GM12878 (cell line): ENCODE data around the gene TSSK3. TPM values are rescaled to one million over a fixed set of nuclear protein-coding genes. Genes with fewer than 3 reads are reported as not detected.
A peak's percentile ranks its signal among the peaks of the same experiment; 100 is the strongest.

Experiments used
- ATAC-seq: fragments of 200-7000 bp; cut with Tn5 transposase; 3 replicates; pipeline ENCODE4 v1.9.1; 2020; ENCODE audit warnings: mild to moderate bottlenecking, moderate library complexity
- BruUV-seq: library from RNA; stranded (reverse); fragments of 400-500 nt; replicated peaks from 2 replicates; lab custom pipeline; 2021; lab: Mats Ljungman, UMichigan
- CTCF ChIA-PET: fragments of 300-600 bp; sonication (Branson Sonifier 250); formaldehyde crosslinking; extraction: SDS; loops from one replicate; lab custom pipeline; 2021; ENCODE audit warnings: inconsistent platforms; lab: Yijun Ruan, JAX
- POLR2A ChIA-PET: fragments of 350-600 bp; formaldehyde crosslinking; extraction: SDS; loops from one replicate; lab custom pipeline; 2021; ENCODE audit warnings: inconsistent platforms; lab: Charles Lee
- RAD21 ChIA-PET: fragments of 300-600 bp; sonication (Branson Sonifier 250); formaldehyde crosslinking; loops from one replicate; lab custom pipeline; 2023; ENCODE audit warnings: antibody characterized with exemption; ENCODE audit not compliant: unreplicated experiment; lab: Charles Lee
- SMC1A ChIA-PET: fragments of 300-600 bp; sonication (Branson Sonifier 250); formaldehyde crosslinking; loops from one replicate; lab custom pipeline; 2023; ENCODE audit not compliant: unreplicated experiment, uncharacterized antibody; lab: Charles Lee
- DNase-seq: peaks from one replicate; pipeline ENCODE4 v3.0.0-alpha.2; 2011; ENCODE audit warnings: low read depth, low spot score
- FAIRE-seq: peaks from 3 replicates; lab custom pipeline; 2011; peaks lifted over from hg19 to GRCh38; lab: Jason Lieb, UNC
- H2AFZ ChIP-seq: 2 replicates; pipeline ENCODE4 v1.6.0; 2011; ENCODE audit warnings: low read depth, low read length, control low read depth; ENCODE audit not compliant: control insufficient read depth
- H3K27ac ChIP-seq: 2 replicates; pipeline ENCODE4 v1.5.1; 2011; ENCODE audit warnings: control low read depth; ENCODE audit not compliant: control insufficient read depth, insufficient read depth
- H3K27me3 ChIP-seq, 2 experiments: replicated peaks in 1 of 2; 2 replicates each; pipeline versions ENCODE4 v1.6.0 to v1.6.1; 2011; ENCODE audit warnings: low read length in 1 of 2; ENCODE audit not compliant: control insufficient read depth in 2 of 2, insufficient read depth in 2 of 2
- H3K36me3 ChIP-seq, 2 experiments: 2 replicates each; pipeline ENCODE4 v1.5.1; 2011; ENCODE audit warnings: low read length in 1 of 2; ENCODE audit not compliant: control insufficient read depth in 2 of 2, insufficient read depth in 2 of 2
- H3K4me1 ChIP-seq: 2 replicates; pipeline ENCODE4 v1.6.1; 2011; ENCODE audit warnings: mild to moderate bottlenecking, low read length, moderate library complexity, mixed read lengths; ENCODE audit not compliant: control insufficient read depth, insufficient read depth
- H3K4me2 ChIP-seq: 2 replicates; pipeline ENCODE4 v1.6.0; 2011; ENCODE audit warnings: control low read depth; ENCODE audit not compliant: control insufficient read depth, insufficient read depth
- H3K4me3 ChIP-seq: fragments of 200-600 bp; sonication (generic); 2 replicates; pipeline ENCODE4 v1.5.1; 2016
- H3K79me2 ChIP-seq: 2 replicates; pipeline ENCODE4 v1.6.0; 2011; ENCODE audit warnings: low read length; ENCODE audit not compliant: control insufficient read depth, insufficient read depth
- H3K9ac ChIP-seq: 2 replicates; pipeline ENCODE4 v1.8.0; 2011; ENCODE audit warnings: low read length, control low read depth, mixed read lengths; ENCODE audit not compliant: control insufficient read depth, insufficient read depth
- H3K9me3 ChIP-seq: replicated peaks from 3 replicates; pipeline ENCODE4 v1.5.1; 2011; ENCODE audit warnings: mild to moderate bottlenecking, low read length; ENCODE audit not compliant: control insufficient read depth, insufficient read depth
- H4K20me1 ChIP-seq: 2 replicates; pipeline ENCODE4 v1.6.0; 2011; ENCODE audit not compliant: control insufficient read depth, insufficient read depth
- CEBPB ChIP-seq, 2 experiments: fragments of 150-350 bp in 1 of 2; IDR thresholded peaks; 2 replicates each; pipeline ENCODE4 v1.6.1; 2012 to 2014; ENCODE audit warnings: low read depth in 2 of 2, low read length in 2 of 2, borderline replicate concordance in 1 of 2, inconsistent platforms in 1 of 2
- EGR1 ChIP-seq, 2 experiments: IDR thresholded peaks; 1 replicate in 1 of 2; 2 replicates in 1 of 2; pipeline ENCODE4 v1.6.1; 2011 to 2012; ENCODE audit warnings: low read depth in 2 of 2, low read length in 2 of 2, borderline replicate concordance in 1 of 2, mild to moderate bottlenecking in 1 of 2, moderate library complexity in 1 of 2
- HDAC2 ChIP-seq: fragments of 200-600 bp; sonication (generic); IDR thresholded peaks from 2 replicates; pipeline ENCODE4 v1.6.1; 2017
- IKZF1 ChIP-seq: fragments of 450-650 bp; conservative IDR thresholded peaks from 2 replicates; pipeline ENCODE4 v1.6.1; 2017; ENCODE audit warnings: antibody characterized with exemption, mild to moderate bottlenecking
- KDM1A ChIP-seq: fragments of 200-600 bp; sonication (generic); IDR thresholded peaks from 2 replicates; pipeline ENCODE4 v1.6.1; 2016; ENCODE audit warnings: borderline replicate concordance
- LARP7 ChIP-seq: fragments of 450-650 bp; IDR thresholded peaks from 2 replicates; pipeline ENCODE4 v1.6.1; 2017; ENCODE audit warnings: mild to moderate bottlenecking
- MTA3 ChIP-seq: IDR thresholded peaks from 2 replicates; pipeline ENCODE4 v1.6.1; 2012; ENCODE audit warnings: low read length, inconsistent platforms, borderline replicate concordance
- MYC ChIP-seq: IDR thresholded peaks from 2 replicates; pipeline ENCODE4 v1.6.1; 2011; ENCODE audit warnings: mild to moderate bottlenecking, low read length, moderate library complexity, inconsistent platforms; ENCODE audit not compliant: insufficient read depth, insufficient replicate concordance, insufficient read length, severe bottlenecking
- NBN ChIP-seq: fragments of 450-650 bp; IDR thresholded peaks from 2 replicates; pipeline ENCODE4 v1.6.1; 2016
- NR2C1 ChIP-seq: fragments of 450-650 bp; IDR thresholded peaks from 2 replicates; pipeline ENCODE4 v1.6.1; 2017; ENCODE audit warnings: antibody characterized with exemption, mild to moderate bottlenecking, moderate library complexity
- PAX5 ChIP-seq: IDR thresholded peaks from 2 replicates; pipeline ENCODE4 v1.6.1; 2011; ENCODE audit warnings: low read depth, low read length, borderline replicate concordance
- TCF3 ChIP-seq: IDR thresholded peaks from 2 replicates; pipeline ENCODE4 v1.6.1; 2012; ENCODE audit warnings: low read depth, mild to moderate bottlenecking, low read length, borderline replicate concordance; ENCODE audit not compliant: insufficient read depth
- ZNF274 ChIP-seq: IDR thresholded peaks from one replicate; pipeline ENCODE4 v1.8.0; 2011; ENCODE audit not compliant: insufficient read length, insufficient read depth
- WGBS: methylation state at CpG from one replicate; pipeline ENCODE4 v1.1.6; 2016; ENCODE audit warnings: low lambda C conversion rate; ENCODE audit not compliant: insufficient replicate concordance, insufficient coverage; ENCODE audit errors: missing lambda C conversion rate; 5-methylcytosine and 5-hydroxymethylcytosine counted together
- in situ Hi-C: fragments of 300-500 bp; cut with MboI; formaldehyde crosslinking; loops from 9 replicates; pipeline ENCODE4 v1.14.3; 2018; ENCODE audit warnings: mixed read lengths
- intact Hi-C: fragments of 100-400 bp; cut with micrococcal nuclease; formaldehyde crosslinking; loops from one replicate; pipeline ENCODE4 v1.14.2; 2022; ENCODE audit not compliant: unreplicated experiment
- polyA plus RNA-seq, 11 experiments: library from polyadenylated mRNA; depleted of rRNA in 4 of 11; unstranded in 6 of 11; stranded (reverse) in 5 of 11; fragments of >200 nt; fragmentation: Nextera tagmentation in 4 of 11; fragmentation: Illumina TruSeq in 1 of 11; extraction: Ambion mirVana in 4 of 11; extraction: Trizol in 1 of 11; gene quantifications; 1 replicate in 1 of 11; 2 replicates in 10 of 11; pipeline versions ENCODE4 v1.2.1 to v1.2.3, GENCODE V29; 2011 to 2016; ENCODE audit warnings: inconsistent platforms in 2 of 11, missing spikeins in 2 of 11, low read depth in 1 of 11
- total RNA-seq, 4 experiments: library from RNA; depleted of rRNA in 3 of 4; stranded (reverse); fragments of >200 nt in 3 of 4; fragmentation: Illumina TruSeq in 1 of 4; extraction: Trizol in 1 of 4; gene quantifications; 2 replicates each; pipeline versions ENCODE4 v1.2.1 to v1.2.3, GENCODE V29; 2013 to 2021
- TF ChIP-seq, protein P1 (sequence below): fragments of 450-650 bp; IDR thresholded peaks from 2 replicates; pipeline ENCODE4 v1.6.1; 2016; ENCODE audit warnings: mild to moderate bottlenecking
- TF ChIP-seq, protein P2 (sequence below): IDR thresholded peaks from 2 replicates; pipeline ENCODE4 v1.6.1; 2012; ENCODE audit warnings: low read depth, low read length, improper control_type of control experiment
- TF ChIP-seq, protein P3 (sequence below): fragments of 450-650 bp; formaldehyde crosslinking; IDR thresholded peaks from 2 replicates; pipeline ENCODE4 v1.4.0; 2022; ENCODE audit warnings: mild to moderate bottlenecking, moderate library complexity

The TSSK3 gene
- total and polyA plus RNA-seq, 10 of the 15 experiments (the other 5 are each of a cell fraction or from before 2014, with no cell fraction given) = 0.42 to 0.82 (median 0.60) TPM

DNA sequence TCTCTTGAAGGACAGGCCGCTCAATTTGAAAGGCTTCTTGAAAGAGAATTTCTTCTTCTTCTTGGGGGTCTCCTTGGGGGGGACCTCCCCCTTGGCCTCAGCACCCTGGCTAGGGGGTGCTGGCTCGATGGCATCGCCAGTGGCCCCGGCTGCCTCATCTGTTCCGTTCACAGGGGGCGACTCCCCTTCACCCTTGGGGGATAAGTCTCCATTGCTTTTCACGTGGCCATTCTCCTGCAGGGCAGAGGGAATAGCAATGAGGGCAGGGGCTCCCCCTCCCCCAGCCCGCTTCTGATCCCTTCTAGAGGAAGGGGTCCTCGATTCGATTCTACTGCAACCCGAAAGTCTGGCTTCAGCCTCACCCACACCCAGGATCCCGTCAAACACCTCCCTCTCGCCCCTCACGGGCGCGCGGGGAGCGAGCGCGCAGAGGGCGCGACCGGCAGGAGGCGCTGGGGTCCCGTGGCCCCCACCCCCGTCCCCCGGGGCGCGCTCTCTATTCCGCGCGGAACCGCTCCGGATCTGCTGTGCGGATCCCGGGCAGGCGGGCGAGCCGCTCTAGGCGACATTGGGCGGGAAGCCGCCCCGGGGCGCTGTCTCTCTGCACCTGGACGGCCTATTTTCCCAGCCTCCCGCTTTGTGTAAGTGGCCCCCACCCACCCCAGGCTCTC is 27.3 kb upstream of the TSSK3 start:
- Histone ChIP-seq H2AFZ (no peak overlapping the region), H3K4me1 (peaks cover 53% of the 10 kb centered on the region), H3K36me3 (peaks cover 24 to 25% of the 10 kb centered on the region in 2 experiments), H3K27ac (peak overlapping the region; percentile 48), H3K4me2 (peak overlapping the region; percentile 78), H3K9me3 (no peaks in the 10 kb centered on the region), H3K4me3 (peak overlapping the region; percentile 80), H4K20me1 (no peaks in the 10 kb centered on the region; the same call in 1 of the 2 replicates), H3K79me2 (peaks cover 24% of the 10 kb centered on the region), H3K27me3 (no peaks in the 10 kb centered on the region), H3K9ac (peak overlapping the region; percentile 83)
- intact Hi-C loops = loop anchor here (2.0 kb wide), 2 partner anchors 38 to 60 kb away; partner anchors contain the start of gene BSDC1
- in situ Hi-C loops = no loop called here
- peak; percentile 29 for ATAC-seq
- ChIA-PET CTCF (interaction anchor here (0.6 to 4.9 kb wide), 11 partner anchors 13 to 123 kb away, joined by 3 to 20 read pairs (median 6); no protein-coding TSS in a partner anchor), SMC1A (interaction anchor here (0.9 to 3.4 kb wide), 3 partner anchors 18 to 67 kb away, joined by 3 to 15 read pairs (median 4); partner anchors contain the start of gene BSDC1), RAD21 (interaction anchor here (0.6 to 3.2 kb wide), 8 partner anchors 18 to 119 kb away, joined by 3 to 30 read pairs (median 13); partner anchors contain the start of genes BSDC1 and LCK), POLR2A (interaction anchor here (0.5 to 3.8 kb wide), 10 partner anchors 10 to 170 kb away, joined by 3 to 46 read pairs (median 6); partner anchors contain the start of gene BSDC1)
- BruUV-seq = no TSS peak
- FAIRE-seq = no peak
- no peak for DNase-seq
- WGBS = under 1% methylated on average over 46 of the region's 46 CpGs
- no peak for TF ChIP-seq HDAC2
- TF ChIP-seq KDM1A = no peak
- TF ChIP-seq ZNF274 = no peak
- no peak for TF ChIP-seq CEBPB (IDR thresholded peaks at IDR 0.05; ENCODE audit: borderline replicate concordance in 1 of 2, low read depth in 2 of 2, low read length in 2 of 2)
- 0 out of 2 replicates have a peak, but pooled peaks have one; percentile 37 for TF ChIP-seq NBN
- no peak for TF ChIP-seq MYC
- TF ChIP-seq NR2C1 = no peak
- TF ChIP-seq, protein P1, sequence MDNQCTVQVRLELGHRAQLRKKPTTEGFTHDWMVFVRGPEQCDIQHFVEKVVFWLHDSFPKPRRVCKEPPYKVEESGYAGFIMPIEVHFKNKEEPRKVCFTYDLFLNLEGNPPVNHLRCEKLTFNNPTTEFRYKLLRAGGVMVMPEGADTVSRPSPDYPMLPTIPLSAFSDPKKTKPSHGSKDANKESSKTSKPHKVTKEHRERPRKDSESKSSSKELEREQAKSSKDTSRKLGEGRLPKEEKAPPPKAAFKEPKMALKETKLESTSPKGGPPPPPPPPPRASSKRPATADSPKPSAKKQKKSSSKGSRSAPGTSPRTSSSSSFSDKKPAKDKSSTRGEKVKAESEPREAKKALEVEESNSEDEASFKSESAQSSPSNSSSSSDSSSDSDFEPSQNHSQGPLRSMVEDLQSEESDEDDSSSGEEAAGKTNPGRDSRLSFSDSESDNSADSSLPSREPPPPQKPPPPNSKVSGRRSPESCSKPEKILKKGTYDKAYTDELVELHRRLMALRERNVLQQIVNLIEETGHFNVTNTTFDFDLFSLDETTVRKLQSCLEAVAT = 0 out of 2 replicates have a peak, but pooled peaks have one; percentile 23
- TF ChIP-seq MTA3 = peak; percentile 26; the same call in 1 of the 2 replicates
- TF ChIP-seq, protein P2, sequence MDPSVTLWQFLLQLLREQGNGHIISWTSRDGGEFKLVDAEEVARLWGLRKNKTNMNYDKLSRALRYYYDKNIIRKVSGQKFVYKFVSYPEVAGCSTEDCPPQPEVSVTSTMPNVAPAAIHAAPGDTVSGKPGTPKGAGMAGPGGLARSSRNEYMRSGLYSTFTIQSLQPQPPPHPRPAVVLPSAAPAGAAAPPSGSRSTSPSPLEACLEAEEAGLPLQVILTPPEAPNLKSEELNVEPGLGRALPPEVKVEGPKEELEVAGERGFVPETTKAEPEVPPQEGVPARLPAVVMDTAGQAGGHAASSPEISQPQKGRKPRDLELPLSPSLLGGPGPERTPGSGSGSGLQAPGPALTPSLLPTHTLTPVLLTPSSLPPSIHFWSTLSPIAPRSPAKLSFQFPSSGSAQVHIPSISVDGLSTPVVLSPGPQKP = no peak
- TF ChIP-seq PAX5 = peak; percentile 36; the same call in 1 of the 2 replicates
- peak; percentile 54; the same call in 1 of the 2 replicates for TF ChIP-seq LARP7
- TF ChIP-seq, protein P3, sequence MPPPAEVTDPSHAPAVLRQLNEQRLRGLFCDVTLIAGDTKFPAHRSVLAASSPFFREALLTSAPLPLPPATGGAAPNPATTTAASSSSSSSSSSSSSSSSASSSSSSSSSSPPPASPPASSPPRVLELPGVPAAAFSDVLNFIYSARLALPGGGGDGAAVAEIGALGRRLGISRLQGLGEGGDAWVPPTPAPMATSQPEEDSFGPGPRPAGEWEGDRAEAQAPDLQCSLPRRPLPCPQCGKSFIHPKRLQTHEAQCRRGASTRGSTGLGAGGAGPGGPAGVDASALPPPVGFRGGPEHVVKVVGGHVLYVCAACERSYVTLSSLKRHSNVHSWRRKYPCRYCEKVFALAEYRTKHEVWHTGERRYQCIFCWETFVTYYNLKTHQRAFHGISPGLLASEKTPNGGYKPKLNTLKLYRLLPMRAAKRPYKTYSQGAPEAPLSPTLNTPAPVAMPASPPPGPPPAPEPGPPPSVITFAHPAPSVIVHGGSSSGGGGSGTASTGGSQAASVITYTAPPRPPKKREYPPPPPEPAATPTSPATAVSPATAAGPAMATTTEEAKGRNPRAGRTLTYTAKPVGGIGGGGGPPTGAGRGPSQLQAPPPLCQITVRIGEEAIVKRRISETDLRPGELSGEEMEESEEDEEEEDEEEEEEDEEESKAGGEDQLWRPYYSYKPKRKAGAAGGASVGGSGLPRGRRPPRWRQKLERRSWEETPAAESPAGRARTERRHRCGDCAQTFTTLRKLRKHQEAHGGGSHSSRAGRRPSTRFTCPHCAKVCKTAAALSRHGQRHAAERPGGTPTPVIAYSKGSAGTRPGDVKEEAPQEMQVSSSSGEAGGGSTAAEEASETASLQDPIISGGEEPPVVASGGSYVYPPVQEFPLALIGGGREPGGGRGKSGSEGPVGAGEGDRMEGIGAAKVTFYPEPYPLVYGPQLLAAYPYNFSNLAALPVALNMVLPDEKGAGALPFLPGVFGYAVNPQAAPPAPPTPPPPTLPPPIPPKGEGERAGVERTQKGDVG (CRISPR knock-in tag) = no peak
- TF ChIP-seq EGR1 (IDR thresholded peaks at IDR 0.05; ENCODE audit: borderline replicate concordance in 1 of 2, low read depth in 2 of 2, low read length in 2 of 2) = peak in 1 of 2 experiments; percentile 51; a peak in 1 of 3 replicates
- TF ChIP-seq TCF3 = 0 out of 2 replicates have a peak, but pooled peaks have one; percentile 27
- TF ChIP-seq IKZF1 = peak; percentile 42
